ENCODE results near the gene CCDC9. TPM values are rescaled to one million over a fixed set of nuclear protein-coding genes. Genes with fewer than 3 reads are reported as not detected.

CCDC9 gene
- total and polyA plus RNA-seq, 2 of the 8 experiments (the other 6 are each of a cell fraction or from before 2014, with no cell fraction given) = 3.7 to 29.8 TPM

GRCh38 chr19:47253970-47254369 is 2.4 kb upstream of the CCDC9 start:
- no peak overlapping the region for H2BK20ac ChIP-seq (ENCODE audit: low read length)
- peaks cover 9% of the 10 kb centered on the region for H3K23me2 ChIP-seq (ENCODE audit: low read depth, low read length)
- H3K4me1 ChIP-seq (replicated peaks in 1 of 4; ENCODE audit: control insufficient read depth in 3 of 4, insufficient read depth in 4 of 4, low read length in 3 of 4) = peaks cover 0 to 11% (median 7%) of the 10 kb centered on the region in 4 experiments; a peak in 6 of 7 replicates
- no peak overlapping the region for H3K9ac ChIP-seq (replicated peaks in 1 of 4; ENCODE audit: extremely low read depth in 1 of 4, low read depth in 3 of 4, low read length in 3 of 4)
- H3K18ac ChIP-seq (ENCODE audit: extremely low read depth, low read length) = no peak overlapping the region
- H3K36me3 ChIP-seq (ENCODE audit: control insufficient read depth in 2 of 4, insufficient read depth in 4 of 4, low read length in 3 of 4) = peaks cover 0 to 4% (median 0%) of the 10 kb centered on the region in 4 experiments; a peak in 4 of 8 replicates
- H3K27ac ChIP-seq (ENCODE audit: low read depth, low read length) = no peak overlapping the region
- H2BK15ac ChIP-seq (ENCODE audit: low read length) = no peak overlapping the region
- POLR2A ChIA-PET (ENCODE audit: partially characterized antibody) = interaction anchor here (1.5 to 1.7 kb wide), 4 partner anchors 9 to 205 kb away, joined by 3 to 9 read pairs (median 5); no protein-coding TSS in a partner anchor
- no peak overlapping the region for H2AFZ ChIP-seq (ENCODE audit: low read length)
- DNase-seq (ENCODE audit: low read depth in 1 of 2, low spot score in 2 of 2) = no peak
- CTCF ChIA-PET (ENCODE audit: partially characterized antibody) = interaction anchor here (1.4 to 12.1 kb wide), 3 partner anchors 8 to 43 kb away, joined by 3 to 303 read pairs (median 74); no protein-coding TSS in a partner anchor
- no peak overlapping the region for H4K8ac ChIP-seq (ENCODE audit: extremely low read depth, insufficient read depth, low read length)
- WGBS, 2 experiments (ENCODE audit: extremely low coverage in 1 of 2, insufficient coverage in 1 of 2, insufficient read length in 1 of 2, insufficient replicate concordance in 2 of 2, low coverage in 1 of 2, low lambda C conversion rate in 2 of 2, missing lambda C conversion rate in 1 of 2) = 96% methylated on average over 5 of the region's 5 CpGs; no CpG with 5 or more reads in 1 of the 2 experiments
- H2AK5ac ChIP-seq (ENCODE audit: low read depth, low read length) = no peak overlapping the region
- no peak overlapping the region for H2BK120ac ChIP-seq (replicated peaks; ENCODE audit: low read depth, low read length)
- no peaks in the 10 kb centered on the region for H3K27me3 ChIP-seq (replicated peaks in 1 of 4; ENCODE audit: control insufficient read depth in 3 of 4, extremely low read depth in 1 of 4, insufficient read depth in 3 of 4, low read length in 3 of 4)
- H4K20me1 ChIP-seq (replicated peaks in 1 of 2; ENCODE audit: control insufficient read depth in 1 of 2, insufficient read depth in 2 of 2, low read length in 2 of 2) = peaks cover 0 to 3% of the 10 kb centered on the region in 2 experiments
- no peak for FAIRE-seq
- no peak overlapping the region for H3K14ac ChIP-seq (ENCODE audit: insufficient read length)
- H3K4me2 ChIP-seq (ENCODE audit: insufficient read depth in 1 of 2, low read depth in 2 of 2, low read length in 2 of 2) = no peak overlapping the region
- H3K9me3 ChIP-seq (ENCODE audit: insufficient read depth in 2 of 2, low read depth in 1 of 2, low read length in 1 of 2) = no peaks in the 10 kb centered on the region
- no peak for TF ChIP-seq SAP30 (IDR thresholded peaks at IDR 0.05; ENCODE audit: insufficient read depth, insufficient replicate concordance, low read length)
- no peak for TF ChIP-seq SIX5 (IDR thresholded peaks at IDR 0.05; ENCODE audit: low read depth, low read length)
- TF ChIP-seq PHF8 (conservative IDR thresholded peaks at IDR 0.05; ENCODE audit: low read depth, low read length) = no peak
- no peak for TF ChIP-seq TBP (IDR thresholded peaks at IDR 0.05; ENCODE audit: low read depth, low read length)
- TF ChIP-seq ASH2L (IDR thresholded peaks at IDR 0.05; ENCODE audit: low read length) = no peak
- TF ChIP-seq CTCF (IDR thresholded peaks at IDR 0.05; ENCODE audit: control extremely low read depth in 1 of 3, insufficient read depth in 1 of 3, low read depth in 1 of 3, low read length in 3 of 3) = no peak
- peaks cover 0 to 15% of the 10 kb centered on the region in 2 experiments; a peak in 2 of 4 replicates for H3K79me2 ChIP-seq (ENCODE audit: control insufficient read depth in 1 of 2, insufficient read depth in 2 of 2, low read length in 2 of 2)
- no peak overlapping the region for H3K23ac ChIP-seq (ENCODE audit: insufficient read length)
- no peak overlapping the region for H4K91ac ChIP-seq (replicated peaks; ENCODE audit: insufficient read length, low read length)
- H3K4me3 ChIP-seq (ENCODE audit: extremely low read depth in 1 of 4, insufficient read depth in 2 of 4, low read depth in 3 of 4, low read length in 4 of 4) = no peak overlapping the region
- H4K5ac ChIP-seq (ENCODE audit: insufficient read length, low read depth, low read length) = no peak overlapping the region
- H3K56ac ChIP-seq (replicated peaks; ENCODE audit: insufficient read length, low read depth, low read length) = no peak overlapping the region
- no peak overlapping the region for H2BK12ac ChIP-seq (ENCODE audit: low read depth, low read length)
- H3K79me1 ChIP-seq (ENCODE audit: low read depth, low read length) = 0 out of 2 replicates have a peak, but pooled peaks cover 5% of the 10 kb centered on the region
- no peak overlapping the region for H2BK5ac ChIP-seq (ENCODE audit: low read depth, low read length)
- H3K4ac ChIP-seq (replicated peaks; ENCODE audit: insufficient read length, low read depth, low read length) = no peak overlapping the region

All from H1 (cell line).